A673 (cell line): ENCODE results near the gene CCNL1. TPM values are rescaled to one million over a fixed set of nuclear protein-coding genes. Genes with fewer than 3 reads are reported as not detected.

Source experiments
- BruUV-seq: library from RNA; stranded (reverse); fragments of 400-500 nt; replicated peaks from 2 replicates; lab custom pipeline; 2021; lab: Mats Ljungman, UMichigan
- CTCF ChIA-PET: fragments of 300-600 bp; sonication (Branson Sonifier 250); formaldehyde crosslinking; loops from one replicate; lab custom pipeline; 2022; ENCODE audit warnings: antibody characterized with exemption; lab: Charles Lee
- POLR2A ChIA-PET: fragments of 300-600 bp; sonication (Branson Sonifier 250); formaldehyde crosslinking; loops from one replicate; lab custom pipeline; 2022; ENCODE audit warnings: antibody characterized with exemption; ENCODE audit not compliant: low non-redundant PET; lab: Charles Lee
- DNase-seq: peaks from one replicate; pipeline ENCODE4 v3.0.0-alpha.2; 2015; ENCODE audit warnings: low spot score
- H3K27ac ChIP-seq: fragments of 200-600 bp; sonication (generic); 2 replicates; pipeline ENCODE4 v1.5.1; 2016; ENCODE audit warnings: mixed run types, low read depth, mild to moderate bottlenecking, mixed read lengths, antibody characterized with exemption, low read length; ENCODE audit not compliant: poor library complexity, severe bottlenecking
- H3K27me3 ChIP-seq: fragments of 200-600 bp; sonication (generic); replicated peaks from 2 replicates; pipeline ENCODE4 v1.6.1; 2017; ENCODE audit warnings: mixed run types, low read depth, mild to moderate bottlenecking, mixed read lengths, antibody characterized with exemption, low read length; ENCODE audit not compliant: insufficient read depth, poor library complexity
- H3K36me3 ChIP-seq: fragments of 200-600 bp; sonication (generic); 2 replicates; pipeline ENCODE4 v1.6.1; 2016; ENCODE audit warnings: mixed run types, mild to moderate bottlenecking, mixed read lengths, antibody characterized with exemption, low read length; ENCODE audit not compliant: insufficient read depth, poor library complexity, severe bottlenecking
- H3K4me1 ChIP-seq: fragments of 200-600 bp; sonication (generic); 2 replicates; pipeline ENCODE4 v1.6.1; 2017; ENCODE audit warnings: mixed run types, mild to moderate bottlenecking, mixed read lengths, antibody characterized with exemption, low read length; ENCODE audit not compliant: insufficient read depth, poor library complexity, severe bottlenecking
- H3K4me3 ChIP-seq: fragments of 200-600 bp; sonication (generic); 2 replicates; pipeline ENCODE4 v1.5.1; 2016; ENCODE audit warnings: low read depth, mixed run types, mild to moderate bottlenecking, mixed read lengths, low read length; ENCODE audit not compliant: poor library complexity, severe bottlenecking
- H3K9me3 ChIP-seq: fragments of 200-600 bp; sonication (generic); 2 replicates; pipeline ENCODE4 v1.6.1; 2016; ENCODE audit warnings: mixed run types, low read depth, mild to moderate bottlenecking, mixed read lengths, antibody characterized with exemption, low read length; ENCODE audit not compliant: poor library complexity, severe bottlenecking
- EZH2 ChIP-seq: fragments of 200-600 bp; sonication (generic); IDR thresholded peaks from 2 replicates; pipeline ENCODE4 v1.6.1; 2017; ENCODE audit warnings: borderline replicate concordance, low read depth, mild to moderate bottlenecking, mixed read lengths, antibody characterized with exemption, low read length; ENCODE audit not compliant: poor library complexity, severe bottlenecking
- intact Hi-C: fragments of 100-400 bp; cut with micrococcal nuclease; formaldehyde crosslinking; loops from one replicate; pipeline ENCODE4 v1.10.0; 2022; ENCODE audit not compliant: unreplicated experiment
- total RNA-seq: library from RNA; stranded (reverse); gene quantifications from 2 replicates; pipeline ENCODE4 v1.2.3, GENCODE V29; 2021
- TF ChIP-seq, protein P1 (sequence below): fragments of 300-800, 200-600 bp; sonication (generic); conservative IDR thresholded peaks from 2 replicates; pipeline ENCODE4 v1.5.1; 2017; ENCODE audit warnings: low read depth, mild to moderate bottlenecking, antibody characterized with exemption, low read length, moderate library complexity, mixed read lengths

The CCNL1 gene
- total RNA-seq, 1 experiment from 2014 or later, result 101 TPM

- Histone ChIP-seq H3K4me1 (no peaks in the 10 kb centered on the region), H3K9me3 (no peaks in the 10 kb centered on the region), H3K27me3 (no peaks in the 10 kb centered on the region), H3K36me3 (no peaks in the 10 kb centered on the region), H3K4me3 (no peak overlapping the region), H3K27ac (no peak overlapping the region)
- intact Hi-C loops, result no loop called here
- ChIA-PET CTCF (no interaction called here), POLR2A (no interaction called here)
- TF ChIP-seq, protein P1, sequence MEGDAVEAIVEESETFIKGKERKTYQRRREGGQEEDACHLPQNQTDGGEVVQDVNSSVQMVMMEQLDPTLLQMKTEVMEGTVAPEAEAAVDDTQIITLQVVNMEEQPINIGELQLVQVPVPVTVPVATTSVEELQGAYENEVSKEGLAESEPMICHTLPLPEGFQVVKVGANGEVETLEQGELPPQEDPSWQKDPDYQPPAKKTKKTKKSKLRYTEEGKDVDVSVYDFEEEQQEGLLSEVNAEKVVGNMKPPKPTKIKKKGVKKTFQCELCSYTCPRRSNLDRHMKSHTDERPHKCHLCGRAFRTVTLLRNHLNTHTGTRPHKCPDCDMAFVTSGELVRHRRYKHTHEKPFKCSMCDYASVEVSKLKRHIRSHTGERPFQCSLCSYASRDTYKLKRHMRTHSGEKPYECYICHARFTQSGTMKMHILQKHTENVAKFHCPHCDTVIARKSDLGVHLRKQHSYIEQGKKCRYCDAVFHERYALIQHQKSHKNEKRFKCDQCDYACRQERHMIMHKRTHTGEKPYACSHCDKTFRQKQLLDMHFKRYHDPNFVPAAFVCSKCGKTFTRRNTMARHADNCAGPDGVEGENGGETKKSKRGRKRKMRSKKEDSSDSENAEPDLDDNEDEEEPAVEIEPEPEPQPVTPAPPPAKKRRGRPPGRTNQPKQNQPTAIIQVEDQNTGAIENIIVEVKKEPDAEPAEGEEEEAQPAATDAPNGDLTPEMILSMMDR, result no peak
- no peak for TF ChIP-seq EZH2
- DNase-seq, result no peak
- no TSS peak for BruUV-seq
Measured at GRCh38 chr3:157099326-157100095, 60.4 kb downstream of the CCNL1 start.

DNA sequence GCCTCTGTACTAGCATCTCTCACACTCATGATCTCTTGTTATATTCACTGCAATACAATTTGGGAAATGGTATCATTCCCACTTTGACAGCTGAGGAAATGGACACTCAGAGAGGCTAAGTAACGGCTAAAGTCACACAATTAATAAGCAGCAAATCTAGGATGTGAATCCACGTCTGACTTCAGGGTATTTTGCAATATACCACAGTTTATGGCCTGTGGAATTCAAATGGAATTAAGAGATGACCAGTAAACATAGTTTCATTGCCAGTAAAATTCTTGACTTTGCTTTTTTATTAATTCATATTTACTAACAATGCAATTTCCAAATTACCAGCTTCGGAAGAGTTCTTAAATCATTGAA, 61.1 kb downstream of the CCNL1 start:
- Histone ChIP-seq H3K27ac (no peak overlapping the region), H3K27me3 (no peaks in the 10 kb centered on the region), H3K9me3 (no peaks in the 10 kb centered on the region), H3K4me3 (no peak overlapping the region), H3K4me1 (peaks cover 3% of the 10 kb centered on the region), H3K36me3 (no peaks in the 10 kb centered on the region)
- POLR2A ChIA-PET, result no interaction called here
- DNase-seq, result no peak
- BruUV-seq, result no TSS peak
- intact Hi-C loops, result no loop called here
- TF ChIP-seq EZH2, result no peak
- TF ChIP-seq, protein P1, result no peak
- CTCF ChIA-PET, result no interaction called here

DNA sequence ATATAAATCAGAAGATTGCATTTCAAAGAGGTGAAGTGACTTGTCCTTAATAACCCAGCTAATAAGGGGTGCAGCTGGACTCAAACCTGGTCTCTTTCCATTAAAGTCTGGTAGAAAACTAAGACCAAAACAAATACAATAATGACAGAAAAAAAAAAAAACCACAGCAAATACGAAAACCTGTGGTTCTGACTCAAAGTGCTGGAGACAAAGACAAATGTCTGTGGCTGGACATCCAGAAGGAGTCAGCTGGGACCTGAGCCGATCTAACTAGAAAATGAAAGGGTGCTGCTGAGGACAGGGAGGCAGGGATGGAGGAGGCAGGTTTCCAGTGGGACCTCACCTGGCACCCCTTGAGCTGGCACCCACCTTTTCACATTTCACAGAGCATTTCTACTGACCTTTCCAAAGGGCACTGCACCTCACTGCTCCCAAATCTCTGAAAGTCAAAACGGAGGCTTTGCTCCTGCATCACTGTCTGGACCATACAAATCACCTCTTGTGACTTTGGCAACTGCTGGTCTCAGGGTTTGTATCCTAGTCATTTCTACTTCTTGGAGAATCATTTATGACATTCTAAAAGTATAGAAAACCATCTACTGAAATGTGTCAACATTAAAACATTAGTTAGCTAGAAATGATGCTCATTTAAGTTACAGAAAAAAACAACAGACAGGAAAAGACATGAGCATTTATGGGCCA, 61.7 kb downstream of the CCNL1 start:
- Histone ChIP-seq H3K4me1 (peaks cover 3% of the 10 kb centered on the region), H3K36me3 (no peaks in the 10 kb centered on the region), H3K27ac (no peak overlapping the region), H3K27me3 (no peaks in the 10 kb centered on the region), H3K4me3 (no peak overlapping the region), H3K9me3 (no peaks in the 10 kb centered on the region)
- intact Hi-C loops, result no loop called here
- no peak for DNase-seq
- TF ChIP-seq EZH2, result no peak
- ChIA-PET POLR2A (no interaction called here), CTCF (no interaction called here)
- BruUV-seq, result no TSS peak
